ENCODE results near the gene NTS.

The NTS gene, protein sequence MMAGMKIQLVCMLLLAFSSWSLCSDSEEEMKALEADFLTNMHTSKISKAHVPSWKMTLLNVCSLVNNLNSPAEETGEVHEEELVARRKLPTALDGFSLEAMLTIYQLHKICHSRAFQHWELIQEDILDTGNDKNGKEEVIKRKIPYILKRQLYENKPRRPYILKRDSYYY
- 0 reads per million in 3 donors for total RNA-seq

DNA sequence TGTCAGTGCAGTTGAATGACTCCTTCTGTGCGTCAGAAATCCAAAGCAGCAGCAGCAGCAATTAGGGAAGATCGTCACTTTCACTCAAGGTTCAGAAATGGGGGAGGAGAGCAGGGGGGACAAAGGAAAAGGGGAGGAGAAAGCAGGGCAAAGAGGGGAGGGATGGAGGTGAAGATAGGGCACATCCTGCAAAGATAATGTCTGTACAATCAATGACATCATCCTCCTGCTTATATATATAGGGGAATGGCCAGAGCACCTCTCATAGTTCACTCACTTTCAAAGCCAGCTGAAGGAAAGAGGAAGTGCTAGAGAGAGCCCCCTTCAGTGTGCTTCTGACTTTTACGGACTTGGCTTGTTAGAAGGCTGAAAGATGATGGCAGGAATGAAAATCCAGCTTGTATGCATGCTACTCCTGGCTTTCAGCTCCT is at the start of gene NTS:
NTS (plus strand) TSS at position 265 of the 431 bp plus-strand sequence; CDS start at position 374, 109 bp downstream.
- H3K27me3 ChIP-seq (replicated peaks; ENCODE audit: control insufficient read depth, insufficient read depth, low read length, poor library complexity, severe bottlenecking) = no peaks in the 10 kb centered on the region
- no peaks in the 10 kb centered on the region for H3K36me3 ChIP-seq (ENCODE audit: control insufficient read depth, insufficient read depth, low read length)
- no peak for DNase-seq
- no peak within 1 kb of the TSS for H3K4me3 ChIP-seq (ENCODE audit: insufficient read depth, low read depth, low read length, poor library complexity, severe bottlenecking)
- H3K9me3 ChIP-seq (ENCODE audit: control insufficient read depth, low read length) = no peaks in the 10 kb centered on the region
- no peaks in the 10 kb centered on the region for H3K4me1 ChIP-seq (ENCODE audit: control insufficient read depth, insufficient read depth, low read length, poor library complexity, severe bottlenecking)
- no peak within 1 kb of the TSS for H3K27ac ChIP-seq (ENCODE audit: insufficient read depth, low read length, poor library complexity, severe bottlenecking)

DNA sequence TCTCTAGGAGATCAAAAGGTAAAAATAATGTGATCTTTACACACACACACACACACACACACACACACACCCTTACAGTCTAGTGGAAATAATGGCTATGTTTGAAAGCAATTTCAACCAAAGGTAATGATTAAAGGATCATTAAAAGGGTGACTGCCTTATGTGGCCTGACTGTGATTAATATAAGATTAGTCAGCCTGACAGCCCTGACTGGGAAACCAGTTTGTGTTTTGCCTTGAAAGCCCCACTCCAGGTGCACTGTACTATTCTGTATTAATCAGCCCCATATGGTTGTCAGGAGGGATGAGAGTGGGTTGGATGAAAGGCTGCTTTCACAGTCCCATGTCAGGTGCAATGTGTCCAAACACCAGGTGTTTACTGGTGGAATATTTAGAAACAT is 48.3 kb upstream of the NTS start:
- DNase-seq = no peak
- Histone ChIP-seq H3K9me3 (ENCODE audit: control insufficient read depth, low read length) (no peaks in the 10 kb centered on the region), H3K27ac (ENCODE audit: insufficient read depth, low read length, poor library complexity, severe bottlenecking) (no peak overlapping the region), H3K4me1 (ENCODE audit: control insufficient read depth, insufficient read depth, low read length, poor library complexity, severe bottlenecking) (no peaks in the 10 kb centered on the region), H3K27me3 (replicated peaks; ENCODE audit: control insufficient read depth, insufficient read depth, low read length, poor library complexity, severe bottlenecking) (no peaks in the 10 kb centered on the region), H3K4me3 (ENCODE audit: insufficient read depth, low read depth, low read length, poor library complexity, severe bottlenecking) (no peak overlapping the region), H3K36me3 (ENCODE audit: control insufficient read depth, insufficient read depth, low read length) (no peaks in the 10 kb centered on the region)

DNA sequence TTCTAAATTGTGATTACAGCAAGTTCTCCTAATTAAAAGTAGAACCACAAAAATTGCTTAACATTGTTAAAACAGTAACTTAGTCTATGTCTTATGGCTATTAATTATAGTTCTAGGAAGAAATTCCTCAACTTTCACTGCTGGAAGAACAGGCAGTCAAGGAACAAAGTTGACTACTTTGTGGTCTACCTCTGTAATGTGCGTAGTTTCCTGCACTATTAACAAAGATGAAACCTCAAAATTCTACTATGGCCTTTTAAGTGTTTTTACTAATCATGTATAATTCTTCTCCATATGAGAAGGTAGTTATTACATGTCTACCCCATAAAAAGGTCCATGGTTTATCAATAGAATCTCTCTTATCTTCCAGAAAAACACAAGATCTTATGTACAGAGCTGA is 45.5 kb upstream of the NTS start:
- H3K36me3 ChIP-seq (ENCODE audit: control insufficient read depth, insufficient read depth, low read length) = no peaks in the 10 kb centered on the region
- no peaks in the 10 kb centered on the region for H3K4me1 ChIP-seq (ENCODE audit: control insufficient read depth, insufficient read depth, low read length, poor library complexity, severe bottlenecking)
- no peak overlapping the region for H3K27ac ChIP-seq (ENCODE audit: insufficient read depth, low read length, poor library complexity, severe bottlenecking)
- DNase-seq = no peak
- H3K4me3 ChIP-seq (ENCODE audit: insufficient read depth, low read depth, low read length, poor library complexity, severe bottlenecking) = no peak overlapping the region
- no peaks in the 10 kb centered on the region for H3K27me3 ChIP-seq (replicated peaks; ENCODE audit: control insufficient read depth, insufficient read depth, low read length, poor library complexity, severe bottlenecking)
- H3K9me3 ChIP-seq (ENCODE audit: control insufficient read depth, low read length) = no peaks in the 10 kb centered on the region

DNA sequence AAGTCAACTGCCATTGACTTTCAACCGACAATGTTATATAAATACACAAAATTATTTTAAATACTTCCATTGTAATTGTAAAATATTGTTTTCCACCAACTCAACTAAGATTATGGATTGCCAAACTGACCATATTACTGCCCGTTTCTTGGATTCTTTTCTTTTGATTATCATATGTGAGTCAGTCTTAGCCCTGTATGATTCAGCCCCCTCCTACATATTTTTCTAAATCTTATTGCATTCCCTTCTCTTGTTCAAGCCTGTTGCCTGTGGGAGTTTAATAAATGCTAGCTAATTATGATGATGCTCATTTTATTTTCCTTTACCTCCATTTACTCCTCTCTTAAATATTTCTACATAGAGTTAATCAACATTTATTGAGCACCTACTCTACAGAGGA is 44.7 kb upstream of the NTS start:
- no peak overlapping the region for H3K27ac ChIP-seq (ENCODE audit: insufficient read depth, low read length, poor library complexity, severe bottlenecking)
- H3K9me3 ChIP-seq (ENCODE audit: control insufficient read depth, low read length) = no peaks in the 10 kb centered on the region
- H3K4me3 ChIP-seq (ENCODE audit: insufficient read depth, low read depth, low read length, poor library complexity, severe bottlenecking) = no peak overlapping the region
- H3K4me1 ChIP-seq (ENCODE audit: control insufficient read depth, insufficient read depth, low read length, poor library complexity, severe bottlenecking) = no peaks in the 10 kb centered on the region
- no peaks in the 10 kb centered on the region for H3K36me3 ChIP-seq (ENCODE audit: control insufficient read depth, insufficient read depth, low read length)
- no peak for DNase-seq
- H3K27me3 ChIP-seq (replicated peaks; ENCODE audit: control insufficient read depth, insufficient read depth, low read length, poor library complexity, severe bottlenecking) = no peaks in the 10 kb centered on the region

DNA sequence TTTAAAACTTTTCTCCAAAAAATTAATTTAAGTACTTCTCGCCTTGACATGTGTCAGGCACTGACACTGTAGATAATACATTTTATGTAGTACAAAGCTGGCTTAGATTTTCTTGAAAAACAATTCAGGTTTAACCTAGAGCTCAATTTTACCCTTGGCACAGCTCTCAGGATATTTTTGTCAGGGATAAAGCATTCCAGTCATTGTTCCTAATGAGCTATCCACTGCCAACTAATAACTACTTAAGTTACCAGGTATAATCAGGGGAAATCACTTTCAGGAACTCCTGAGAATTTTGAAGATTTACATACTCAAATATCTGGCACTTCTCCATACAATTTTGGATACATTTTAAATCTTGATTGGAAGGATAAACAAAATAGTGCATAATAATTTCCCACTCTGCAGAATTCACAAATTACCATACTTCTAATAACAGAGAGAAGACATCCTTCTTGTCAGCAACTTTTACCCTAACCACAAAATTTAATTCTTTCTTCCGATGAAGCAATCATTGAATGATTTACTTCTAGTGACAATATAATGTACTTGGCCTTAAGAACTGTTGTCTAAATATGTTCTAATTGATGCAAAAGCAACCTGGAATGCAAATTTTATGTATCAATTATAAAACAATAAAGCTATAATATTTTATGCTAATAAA is 42.6 kb upstream of the NTS start:
- DNase-seq = no peak
- no peak overlapping the region for H3K27ac ChIP-seq (ENCODE audit: insufficient read depth, low read length, poor library complexity, severe bottlenecking)

DNA sequence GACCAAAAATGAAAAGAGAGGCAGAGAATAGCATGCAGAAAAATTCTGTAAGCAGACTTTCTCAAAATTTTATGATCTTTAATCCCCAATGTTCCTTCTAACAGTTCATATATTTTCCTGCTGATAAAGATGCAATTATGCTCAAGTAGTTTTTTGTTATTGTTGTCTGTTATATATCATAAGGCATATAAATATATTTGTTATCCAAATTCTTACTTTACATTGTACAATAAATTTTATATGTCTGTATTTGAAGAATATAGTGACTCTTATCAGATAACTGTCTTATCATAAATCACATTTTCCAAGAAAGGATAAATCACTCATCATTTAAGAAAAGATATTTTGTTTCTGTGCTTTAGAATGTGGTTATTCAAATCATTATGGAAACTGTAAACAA is 40.5 kb upstream of the NTS start:
- H3K9me3 ChIP-seq (ENCODE audit: control insufficient read depth, low read length) = no peaks in the 10 kb centered on the region
- H3K4me1 ChIP-seq (ENCODE audit: control insufficient read depth, insufficient read depth, low read length, poor library complexity, severe bottlenecking) = no peaks in the 10 kb centered on the region
- H3K27ac ChIP-seq (ENCODE audit: insufficient read depth, low read length, poor library complexity, severe bottlenecking) = no peak overlapping the region
- no peak overlapping the region for H3K4me3 ChIP-seq (ENCODE audit: insufficient read depth, low read depth, low read length, poor library complexity, severe bottlenecking)
- H3K36me3 ChIP-seq (ENCODE audit: control insufficient read depth, insufficient read depth, low read length) = no peaks in the 10 kb centered on the region
- no peak for DNase-seq
- H3K27me3 ChIP-seq (replicated peaks; ENCODE audit: control insufficient read depth, insufficient read depth, low read length, poor library complexity, severe bottlenecking) = no peaks in the 10 kb centered on the region

More for the DNA sequence above, 42.6 kb upstream of the NTS start:
- Histone ChIP-seq H3K4me3 (ENCODE audit: insufficient read depth, low read depth, low read length, poor library complexity, severe bottlenecking) (no peak overlapping the region), H3K4me1 (ENCODE audit: control insufficient read depth, insufficient read depth, low read length, poor library complexity, severe bottlenecking) (no peaks in the 10 kb centered on the region), H3K27me3 (replicated peaks; ENCODE audit: control insufficient read depth, insufficient read depth, low read length, poor library complexity, severe bottlenecking) (no peaks in the 10 kb centered on the region), H3K36me3 (ENCODE audit: control insufficient read depth, insufficient read depth, low read length) (no peaks in the 10 kb centered on the region), H3K9me3 (ENCODE audit: control insufficient read depth, low read length) (no peaks in the 10 kb centered on the region)

DNA sequence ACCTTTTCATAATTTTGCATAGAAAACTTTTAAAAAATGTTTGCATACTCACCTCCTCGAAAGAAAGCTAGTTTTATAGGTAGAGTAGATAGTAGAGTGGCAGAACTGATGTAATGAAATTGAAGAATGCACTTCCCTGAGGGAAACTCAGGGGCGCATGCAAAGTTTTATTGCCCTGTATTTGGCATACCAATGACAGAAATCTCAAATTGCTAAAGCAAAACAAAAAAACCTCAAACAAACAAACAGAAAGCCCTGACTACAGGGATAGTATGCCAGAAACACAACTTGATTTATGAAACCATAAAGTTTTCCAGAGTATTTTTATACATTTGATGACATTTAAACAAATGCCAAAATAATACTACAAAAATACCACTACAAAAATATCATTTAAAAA is 39.7 kb upstream of the NTS start:
- H3K36me3 ChIP-seq (ENCODE audit: control insufficient read depth, insufficient read depth, low read length) = no peaks in the 10 kb centered on the region
- no peak overlapping the region for H3K27ac ChIP-seq (ENCODE audit: insufficient read depth, low read length, poor library complexity, severe bottlenecking)
- H3K4me3 ChIP-seq (ENCODE audit: insufficient read depth, low read depth, low read length, poor library complexity, severe bottlenecking) = no peak overlapping the region
- no peak for DNase-seq
- no peaks in the 10 kb centered on the region for H3K9me3 ChIP-seq (ENCODE audit: control insufficient read depth, low read length)
- H3K4me1 ChIP-seq (ENCODE audit: control insufficient read depth, insufficient read depth, low read length, poor library complexity, severe bottlenecking) = no peaks in the 10 kb centered on the region
- H3K27me3 ChIP-seq (replicated peaks; ENCODE audit: control insufficient read depth, insufficient read depth, low read length, poor library complexity, severe bottlenecking) = no peaks in the 10 kb centered on the region

DNA sequence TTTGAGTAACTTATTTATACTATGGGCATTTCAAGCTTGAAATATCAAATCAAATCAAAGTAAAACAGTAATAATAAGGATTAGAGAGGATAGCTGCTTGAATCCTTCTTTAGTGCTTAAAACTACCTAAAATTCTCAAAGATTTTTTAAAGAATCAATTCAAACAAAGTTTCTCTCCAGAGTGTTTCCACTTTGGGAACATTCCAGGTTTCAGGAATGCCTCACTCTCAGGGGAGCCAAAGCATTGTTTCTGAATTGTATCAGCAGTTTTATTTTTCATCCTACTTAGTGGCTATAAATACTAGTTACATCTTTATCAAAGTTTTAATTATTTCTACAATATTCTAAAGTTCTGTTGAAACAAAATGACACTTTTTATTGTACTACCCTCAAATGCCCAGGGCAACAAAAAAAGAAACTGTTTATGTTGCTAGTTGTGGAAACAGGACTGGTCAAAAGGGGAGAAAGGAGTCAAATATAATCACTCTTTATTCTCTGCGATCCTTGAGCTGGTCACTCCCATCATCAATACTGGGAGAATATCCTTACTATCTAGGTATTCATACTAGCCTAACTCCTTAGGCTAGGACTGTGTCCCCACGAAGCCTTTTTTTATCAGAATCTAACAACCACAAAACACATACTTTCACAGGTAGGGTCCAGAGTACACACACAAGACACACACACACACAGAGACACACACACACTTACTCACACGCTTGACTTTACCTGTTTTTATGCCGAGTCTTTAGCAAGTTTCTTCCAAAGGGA is 38.5 kb upstream of the NTS start:
- no peak overlapping the region for H3K27ac ChIP-seq (ENCODE audit: insufficient read depth, low read length, poor library complexity, severe bottlenecking)
- no peak overlapping the region for H3K4me3 ChIP-seq (ENCODE audit: insufficient read depth, low read depth, low read length, poor library complexity, severe bottlenecking)
- H3K27me3 ChIP-seq (replicated peaks; ENCODE audit: control insufficient read depth, insufficient read depth, low read length, poor library complexity, severe bottlenecking) = no peaks in the 10 kb centered on the region
- no peak for DNase-seq
- H3K9me3 ChIP-seq (ENCODE audit: control insufficient read depth, low read length) = no peaks in the 10 kb centered on the region
- no peaks in the 10 kb centered on the region for H3K4me1 ChIP-seq (ENCODE audit: control insufficient read depth, insufficient read depth, low read length, poor library complexity, severe bottlenecking)
- H3K36me3 ChIP-seq (ENCODE audit: control insufficient read depth, insufficient read depth, low read length) = no peaks in the 10 kb centered on the region

DNA sequence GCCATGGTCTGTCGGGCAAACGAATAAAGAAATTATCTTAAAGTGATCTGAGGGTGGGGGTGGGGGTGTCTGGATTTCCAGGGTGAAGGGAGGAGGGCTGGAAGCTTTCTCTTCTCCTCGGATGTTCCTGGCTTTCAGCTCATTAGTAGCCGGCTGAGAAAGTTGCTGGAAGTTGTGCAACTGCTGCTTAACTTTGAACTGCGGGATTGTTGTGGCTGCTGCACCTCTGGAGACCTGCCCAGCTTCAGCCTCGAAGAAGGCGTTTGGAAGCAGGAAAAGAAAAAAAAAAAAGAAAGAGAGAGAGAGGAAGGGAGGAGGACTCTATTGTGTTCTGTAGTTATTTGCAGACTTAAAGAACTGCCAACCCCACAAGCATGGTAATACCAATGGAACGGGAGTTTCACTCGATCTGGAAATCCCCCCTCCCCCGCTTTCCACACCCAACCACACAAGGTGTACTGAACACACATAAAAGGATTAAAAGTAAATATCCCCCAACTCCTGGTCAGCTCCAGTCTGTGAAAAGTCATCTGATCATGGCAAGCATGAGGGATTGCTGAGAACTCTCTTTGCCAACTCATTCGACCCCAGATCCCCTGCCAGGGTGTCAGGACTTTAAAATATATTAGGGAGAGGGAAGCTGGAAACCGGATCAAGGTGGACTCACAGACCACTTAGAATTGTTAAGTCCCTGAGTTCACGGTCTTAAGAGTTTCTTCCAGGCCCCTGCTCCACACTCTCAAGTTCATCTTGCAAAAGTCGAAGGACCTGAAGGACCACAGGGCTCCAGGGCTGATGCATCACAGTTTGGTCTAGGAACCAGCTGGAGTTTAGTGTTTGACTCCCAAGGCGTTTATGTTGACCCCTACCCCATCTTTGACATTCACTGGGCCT is 37.7 kb upstream of the NTS start, which contains the start of gene RASSF9:
RASSF9 (minus strand) TSS at position 213 of the 894 bp plus-strand sequence; CDS start at position 5, 208 bp downstream.
- H3K27me3 ChIP-seq (replicated peaks; ENCODE audit: control insufficient read depth, insufficient read depth, low read length, poor library complexity, severe bottlenecking) = no peaks in the 10 kb centered on the region
- no peak for DNase-seq
- no peak within 1 kb of the TSS for H3K4me3 ChIP-seq (ENCODE audit: insufficient read depth, low read depth, low read length, poor library complexity, severe bottlenecking)
- H3K9me3 ChIP-seq (ENCODE audit: control insufficient read depth, low read length) = no peaks in the 10 kb centered on the region
- no peak within 1 kb of the TSS for H3K27ac ChIP-seq (ENCODE audit: insufficient read depth, low read length, poor library complexity, severe bottlenecking)
- no peaks in the 10 kb centered on the region for H3K4me1 ChIP-seq (ENCODE audit: control insufficient read depth, insufficient read depth, low read length, poor library complexity, severe bottlenecking)
- no peaks in the 10 kb centered on the region for H3K36me3 ChIP-seq (ENCODE audit: control insufficient read depth, insufficient read depth, low read length)

Measured in effector memory CD4-positive, alpha-beta T cell (primary cell).